ENCODE measurements around the gene ACADM. TPM values are rescaled to one million over a fixed set of nuclear protein-coding genes. Genes with fewer than 3 reads are reported as not detected.

Gene ACADM
- total RNA-seq, 4 donors from 2014 or later, result 59.4 to 191 (median 98.8) TPM

DNA sequence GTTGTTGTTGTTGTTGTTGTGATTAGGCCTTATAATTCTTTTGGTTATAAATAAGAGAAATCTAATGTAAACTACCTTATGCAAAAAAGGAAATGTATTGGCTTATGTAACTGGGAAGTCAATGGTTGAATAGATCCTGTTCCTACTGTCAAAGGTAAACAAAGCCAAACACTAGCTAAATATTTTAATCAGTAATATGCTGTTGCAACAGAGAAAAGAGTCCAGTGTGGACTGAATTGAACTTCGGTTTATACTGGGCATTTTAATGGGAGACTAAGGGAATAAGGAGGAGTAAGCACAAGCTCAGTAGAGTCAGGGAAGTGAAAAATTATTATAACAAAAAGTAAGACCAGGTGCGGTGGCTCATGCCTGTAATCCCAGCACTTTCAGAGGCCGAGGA lies 87.6 kb downstream of the ACADM start:
- H3K36me3 ChIP-seq, result no peaks in the 10 kb centered on the region
- H3K9me3 ChIP-seq, result no peaks in the 10 kb centered on the region
- no peak for DNase-seq
- H3K27ac ChIP-seq, result no peak overlapping the region
- H3K4me3 ChIP-seq, result no peak overlapping the region
- no peaks in the 10 kb centered on the region for H3K27me3 ChIP-seq
- H3K4me1 ChIP-seq, result no peaks in the 10 kb centered on the region
- TF ChIP-seq POLR2A (IDR thresholded peaks at IDR 0.05), result no peak
- TF ChIP-seq, protein P1, sequence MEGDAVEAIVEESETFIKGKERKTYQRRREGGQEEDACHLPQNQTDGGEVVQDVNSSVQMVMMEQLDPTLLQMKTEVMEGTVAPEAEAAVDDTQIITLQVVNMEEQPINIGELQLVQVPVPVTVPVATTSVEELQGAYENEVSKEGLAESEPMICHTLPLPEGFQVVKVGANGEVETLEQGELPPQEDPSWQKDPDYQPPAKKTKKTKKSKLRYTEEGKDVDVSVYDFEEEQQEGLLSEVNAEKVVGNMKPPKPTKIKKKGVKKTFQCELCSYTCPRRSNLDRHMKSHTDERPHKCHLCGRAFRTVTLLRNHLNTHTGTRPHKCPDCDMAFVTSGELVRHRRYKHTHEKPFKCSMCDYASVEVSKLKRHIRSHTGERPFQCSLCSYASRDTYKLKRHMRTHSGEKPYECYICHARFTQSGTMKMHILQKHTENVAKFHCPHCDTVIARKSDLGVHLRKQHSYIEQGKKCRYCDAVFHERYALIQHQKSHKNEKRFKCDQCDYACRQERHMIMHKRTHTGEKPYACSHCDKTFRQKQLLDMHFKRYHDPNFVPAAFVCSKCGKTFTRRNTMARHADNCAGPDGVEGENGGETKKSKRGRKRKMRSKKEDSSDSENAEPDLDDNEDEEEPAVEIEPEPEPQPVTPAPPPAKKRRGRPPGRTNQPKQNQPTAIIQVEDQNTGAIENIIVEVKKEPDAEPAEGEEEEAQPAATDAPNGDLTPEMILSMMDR (IDR thresholded peaks at IDR 0.05), result no peak

Small RNAs within 50 kb of the gene (small RNA-seq; reads per million reads assigned to genes)
- gene SNORD45A (0 reads per million in 2 donors), gene SNORD45B (0 reads per million in 2 donors), gene SNORD45C (0 reads per million in 2 donors)

Other genes starting within 250 kb of the ACADM start
- gene SLC44A5, start 113.6 kb upstream of the ACADM start, total RNA-seq, result under 1 TPM in 2 of 4 donors, not detected in 2; 0.70 to 0.80 TPM
- 10 to 100 TPM; 50.8 to 67.7 (median 61.7) TPM for gene RABGGTB, start 61.5 kb downstream of the ACADM start, total RNA-seq
- gene MSH4, start 72.2 kb downstream of the ACADM start, total RNA-seq, result under 1 TPM in 1 of 4 donors, not detected in 3; 0.54 TPM
- gene ASB17, start 207.7 kb downstream of the ACADM start, total RNA-seq, result not detected